Glutamatergic neuron (in vitro differentiated cells): ENCODE results near the gene DCBLD1. TPM values are rescaled to one million over a fixed set of nuclear protein-coding genes. Genes with fewer than 3 reads are reported as not detected.

ENCODE experiments used
- DNase-seq: peaks from one replicate; pipeline ENCODE4 v3.0.0; 2022
- H3K27ac Mint-ChIP-seq: one replicate; pipeline ENCODE4 v1.8.0; 2020; ENCODE audit warnings: mild to moderate bottlenecking, mixed read lengths, inconsistent platforms; ENCODE audit not compliant: unreplicated experiment
- H3K27me3 Mint-ChIP-seq: one replicate; pipeline ENCODE4 v1.8.0; 2020; ENCODE audit warnings: mild to moderate bottlenecking, moderate library complexity, mixed read lengths, inconsistent platforms; ENCODE audit not compliant: unreplicated experiment
- H3K36me3 Mint-ChIP-seq: one replicate; pipeline ENCODE4 v1.8.0; 2020; ENCODE audit warnings: mild to moderate bottlenecking, mixed read lengths, inconsistent platforms; ENCODE audit not compliant: unreplicated experiment
- H3K4me1 Mint-ChIP-seq: one replicate; pipeline ENCODE4 v1.8.0; 2020; ENCODE audit warnings: mild to moderate bottlenecking, low read depth, mixed read lengths, inconsistent platforms; ENCODE audit not compliant: unreplicated experiment
- H3K4me3 Mint-ChIP-seq: one replicate; pipeline ENCODE4 v1.8.0; 2020; ENCODE audit warnings: mild to moderate bottlenecking, mixed read lengths, inconsistent platforms; ENCODE audit not compliant: unreplicated experiment
- H3K9me3 Mint-ChIP-seq: one replicate; pipeline ENCODE4 v1.8.0; 2020; ENCODE audit warnings: mild to moderate bottlenecking, moderate library complexity, mixed read lengths, inconsistent platforms; ENCODE audit not compliant: unreplicated experiment
- total RNA-seq: library from RNA; stranded (reverse); fragmentation: NEBNext Ultra II Directional; extraction: Animal tissue kit (Norgen Biotek cat#: 25700); gene quantifications from one replicate; pipeline ENCODE4 v1.2.1, GENCODE V29; 2021; ENCODE audit not compliant: unreplicated experiment
- TF ChIP-seq, protein P1 (sequence below): fragments of 200-600 bp; sonication (generic); IDR thresholded peaks from one replicate; pipeline ENCODE4 v1.5.0; 2021; ENCODE audit not compliant: partially characterized antibody, unreplicated experiment

DCBLD1 gene
- total RNA-seq, 1 donor from 2014 or later, result 25.1 TPM

DNA sequence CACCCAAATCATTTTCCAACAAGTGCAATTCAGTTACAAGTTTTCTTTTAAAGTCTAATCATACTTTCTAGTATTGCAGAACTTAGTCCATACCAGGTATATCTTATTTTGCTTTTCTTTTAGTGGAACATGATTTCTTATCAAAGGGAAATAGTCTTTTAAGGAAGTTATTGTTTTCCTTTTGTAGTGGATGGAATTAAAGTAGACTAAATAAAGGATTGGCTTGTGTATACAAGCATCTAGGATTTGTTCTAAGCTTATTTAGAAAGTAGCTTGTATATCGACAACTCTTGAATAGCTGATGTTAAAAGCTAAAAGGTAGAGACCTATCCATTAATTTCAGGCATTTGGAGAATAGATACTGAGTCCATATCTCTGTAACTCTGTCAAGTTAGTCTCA lies 14.8 kb downstream of the DCBLD1 start:
- TF ChIP-seq, protein P1, sequence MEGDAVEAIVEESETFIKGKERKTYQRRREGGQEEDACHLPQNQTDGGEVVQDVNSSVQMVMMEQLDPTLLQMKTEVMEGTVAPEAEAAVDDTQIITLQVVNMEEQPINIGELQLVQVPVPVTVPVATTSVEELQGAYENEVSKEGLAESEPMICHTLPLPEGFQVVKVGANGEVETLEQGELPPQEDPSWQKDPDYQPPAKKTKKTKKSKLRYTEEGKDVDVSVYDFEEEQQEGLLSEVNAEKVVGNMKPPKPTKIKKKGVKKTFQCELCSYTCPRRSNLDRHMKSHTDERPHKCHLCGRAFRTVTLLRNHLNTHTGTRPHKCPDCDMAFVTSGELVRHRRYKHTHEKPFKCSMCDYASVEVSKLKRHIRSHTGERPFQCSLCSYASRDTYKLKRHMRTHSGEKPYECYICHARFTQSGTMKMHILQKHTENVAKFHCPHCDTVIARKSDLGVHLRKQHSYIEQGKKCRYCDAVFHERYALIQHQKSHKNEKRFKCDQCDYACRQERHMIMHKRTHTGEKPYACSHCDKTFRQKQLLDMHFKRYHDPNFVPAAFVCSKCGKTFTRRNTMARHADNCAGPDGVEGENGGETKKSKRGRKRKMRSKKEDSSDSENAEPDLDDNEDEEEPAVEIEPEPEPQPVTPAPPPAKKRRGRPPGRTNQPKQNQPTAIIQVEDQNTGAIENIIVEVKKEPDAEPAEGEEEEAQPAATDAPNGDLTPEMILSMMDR, result no peak
- no peak for DNase-seq

DNA sequence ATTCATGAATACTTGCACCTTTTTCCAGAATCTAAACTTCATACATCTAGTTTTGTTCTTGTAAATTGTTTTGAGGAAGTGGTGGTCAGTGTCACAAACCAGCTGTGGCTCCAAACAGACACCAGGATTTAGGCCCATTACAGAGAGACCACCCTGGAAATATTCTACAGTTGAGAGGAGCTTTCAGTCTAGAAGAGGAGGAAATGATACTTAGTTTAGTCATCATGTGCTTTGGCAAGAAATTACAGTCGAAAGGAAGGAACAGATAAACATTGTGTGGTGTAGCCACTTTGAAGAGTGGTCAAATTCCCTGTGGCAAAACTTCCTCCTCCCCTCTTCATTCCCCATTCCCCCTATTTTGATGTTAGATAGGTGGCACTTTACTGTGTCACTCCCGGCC lies 15.7 kb downstream of the DCBLD1 start:
- no peak for DNase-seq
- H3K4me1 Mint-ChIP-seq, result peaks cover 2% of the 10 kb centered on the region
- H3K9me3 Mint-ChIP-seq, result no peaks in the 10 kb centered on the region
- no peak overlapping the region for H3K4me3 Mint-ChIP-seq
- H3K36me3 Mint-ChIP-seq, result peaks cover 6% of the 10 kb centered on the region
- H3K27me3 Mint-ChIP-seq, result no peaks in the 10 kb centered on the region
- TF ChIP-seq, protein P1, result no peak
- H3K27ac Mint-ChIP-seq, result no peak overlapping the region

More for the DNA sequence above, 14.8 kb downstream of the DCBLD1 start:
- H3K9me3 Mint-ChIP-seq, result no peaks in the 10 kb centered on the region
- no peak overlapping the region for H3K4me3 Mint-ChIP-seq
- H3K27ac Mint-ChIP-seq, result no peak overlapping the region
- H3K27me3 Mint-ChIP-seq, result no peaks in the 10 kb centered on the region
- peaks cover 2% of the 10 kb centered on the region for H3K4me1 Mint-ChIP-seq
- H3K36me3 Mint-ChIP-seq, result peaks cover 6% of the 10 kb centered on the region

DNA sequence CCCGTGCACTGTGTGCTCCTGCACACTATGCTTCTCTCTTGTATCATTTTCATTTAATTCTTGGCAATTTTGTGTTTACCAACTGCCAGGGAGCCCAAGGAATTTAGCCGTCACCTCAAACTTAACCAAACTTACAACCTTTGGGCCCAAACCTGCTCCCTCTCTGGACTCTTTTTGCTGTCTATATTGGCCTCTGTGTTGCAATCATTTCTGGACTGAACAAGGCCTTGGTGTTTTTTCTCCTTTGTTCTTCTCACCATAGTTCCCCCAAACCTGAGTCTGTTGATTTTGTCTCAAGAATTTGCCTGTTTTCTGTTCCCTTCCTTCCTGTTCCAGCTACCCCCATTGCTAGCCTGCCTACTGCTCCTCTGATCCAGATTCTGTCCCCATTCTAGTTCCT lies 19.2 kb downstream of the DCBLD1 start:
- TF ChIP-seq, protein P1, result no peak
- Mint-ChIP-seq H3K4me3 (no peak overlapping the region), H3K27me3 (no peaks in the 10 kb centered on the region), H3K27ac (no peak overlapping the region), H3K9me3 (no peaks in the 10 kb centered on the region), H3K36me3 (peaks cover 6% of the 10 kb centered on the region), H3K4me1 (peaks cover 10% of the 10 kb centered on the region)
- DNase-seq, result no peak

DNA sequence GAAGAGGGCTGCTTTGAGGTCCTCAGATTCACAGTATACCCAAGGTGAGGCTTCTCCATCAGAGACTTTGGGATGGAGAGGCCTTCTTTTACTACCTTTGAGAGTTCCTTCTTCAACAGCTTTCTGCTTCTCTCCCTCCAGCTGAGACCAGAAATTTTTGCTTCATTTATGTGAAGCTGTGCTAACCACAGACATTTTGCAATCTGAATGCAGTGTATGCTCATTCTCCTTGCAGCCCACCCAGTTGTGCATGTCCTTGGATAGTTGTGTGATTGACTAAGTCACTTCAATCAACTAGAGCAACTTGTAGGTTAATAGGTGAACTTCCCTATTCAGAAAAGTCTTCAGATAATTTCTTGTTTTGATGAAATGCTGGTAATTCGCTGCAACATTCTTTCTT lies 20.1 kb downstream of the DCBLD1 start:
- Mint-ChIP-seq H3K4me3 (no peak overlapping the region), H3K4me1 (peaks cover 10% of the 10 kb centered on the region), H3K9me3 (no peaks in the 10 kb centered on the region), H3K27ac (no peak overlapping the region), H3K27me3 (no peaks in the 10 kb centered on the region), H3K36me3 (peaks cover 6% of the 10 kb centered on the region)
- DNase-seq, result no peak
- TF ChIP-seq, protein P1, result no peak

DNA sequence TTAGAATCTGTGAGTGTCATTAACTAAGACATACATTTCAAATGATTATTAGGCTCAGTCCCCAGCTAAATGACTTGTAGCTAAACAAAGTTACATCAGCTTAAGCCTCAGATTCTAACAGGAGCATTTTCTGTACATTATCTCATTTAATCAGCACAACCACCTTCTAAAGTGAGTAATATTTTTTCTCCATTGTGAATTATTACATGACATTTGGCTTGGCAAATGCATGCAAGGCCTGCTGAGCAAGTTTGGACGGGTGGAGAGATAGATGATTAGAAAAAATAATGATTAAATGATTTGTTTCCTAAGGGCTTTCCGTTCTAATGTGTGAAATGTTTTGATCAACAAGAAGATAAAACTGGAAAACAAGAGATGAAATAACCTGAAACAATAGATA lies 20.7 kb downstream of the DCBLD1 start:
- H3K9me3 Mint-ChIP-seq, result no peaks in the 10 kb centered on the region
- H3K4me1 Mint-ChIP-seq, result peaks cover 9% of the 10 kb centered on the region
- H3K4me3 Mint-ChIP-seq, result no peak overlapping the region
- DNase-seq, result no peak
- no peak overlapping the region for H3K27ac Mint-ChIP-seq
- no peaks in the 10 kb centered on the region for H3K27me3 Mint-ChIP-seq
- peaks cover 6% of the 10 kb centered on the region for H3K36me3 Mint-ChIP-seq
- TF ChIP-seq, protein P1, result no peak
